ENCODE results near the gene NUAK1. TPM values are rescaled to one million over a fixed set of nuclear protein-coding genes. Genes with fewer than 3 reads are reported as not detected.

The NUAK1 gene
- total and polyA plus RNA-seq, 2 donors (not counting 1 experiment from before 2014, with no cell fraction given) = 5.1 to 20.7 TPM

GRCh38 chr12:106141452-106141851 is 2.7 kb upstream of the NUAK1 start:
- H3K4me3 ChIP-seq (replicated peaks in 1 of 4; ENCODE audit: control extremely low read depth in 1 of 4, insufficient read depth in 1 of 4, low read depth in 3 of 4, low read length in 4 of 4) = no peak overlapping the region
- peak in 1 of 2 donors; percentile 47 for DNase-seq (ENCODE audit: low read depth in 2 of 2)
- no peak overlapping the region for H3K9ac ChIP-seq (ENCODE audit: insufficient read depth, low read length)
- no peaks in the 10 kb centered on the region for H3K36me3 ChIP-seq (ENCODE audit: control insufficient read depth, insufficient read depth, low read length)
- no peaks in the 10 kb centered on the region for H3K9me3 ChIP-seq (ENCODE audit: control insufficient read depth, insufficient read depth, low read depth, low read length)
- H3K27me3 ChIP-seq (ENCODE audit: control insufficient read depth, insufficient read depth, low read length) = no peaks in the 10 kb centered on the region
- peaks cover 5% of the 10 kb centered on the region for H3K79me2 ChIP-seq (ENCODE audit: control insufficient read depth, insufficient read depth, low read length)
- H3K4me2 ChIP-seq (ENCODE audit: extremely low read depth, insufficient read depth, low read length) = no peak overlapping the region
- no peaks in the 10 kb centered on the region for H4K20me1 ChIP-seq (ENCODE audit: control insufficient read depth, extremely low read depth, insufficient read depth, low read length)
- H3K4me1 ChIP-seq (ENCODE audit: control insufficient read depth, extremely low read depth, insufficient read depth, low read length) = peaks cover 8% of the 10 kb centered on the region
- TF ChIP-seq EZH2 (IDR thresholded peaks at IDR 0.05; ENCODE audit: low read length, missing control alignments) = no peak
- no peak for TF ChIP-seq CTCF (conservative IDR thresholded peaks at IDR 0.05 in 1 of 2, IDR thresholded peaks at IDR 0.05 in 1 of 2; ENCODE audit: low read depth in 1 of 2, low read length in 2 of 2)
- H3K27ac ChIP-seq (ENCODE audit: insufficient read depth, low read length) = no peak overlapping the region
- no peak overlapping the region for H2AFZ ChIP-seq (ENCODE audit: low read length)

- TF ChIP-seq EZH2 (IDR thresholded peaks at IDR 0.05; ENCODE audit: low read length, missing control alignments) (no peak), CTCF (conservative IDR thresholded peaks at IDR 0.05 in 1 of 2, IDR thresholded peaks at IDR 0.05 in 1 of 2; ENCODE audit: low read depth in 1 of 2, low read length in 2 of 2) (no peak)
- H3K9ac ChIP-seq (ENCODE audit: insufficient read depth, low read length) = no peak overlapping the region
- H2AFZ ChIP-seq (ENCODE audit: low read length) = no peak overlapping the region
- peaks cover 9% of the 10 kb centered on the region for H3K4me1 ChIP-seq (ENCODE audit: control insufficient read depth, extremely low read depth, insufficient read depth, low read length)
- peaks cover 5% of the 10 kb centered on the region for H3K79me2 ChIP-seq (ENCODE audit: control insufficient read depth, insufficient read depth, low read length)
- H3K36me3 ChIP-seq (ENCODE audit: control insufficient read depth, insufficient read depth, low read length) = no peaks in the 10 kb centered on the region
- H3K4me2 ChIP-seq (ENCODE audit: extremely low read depth, insufficient read depth, low read length) = no peak overlapping the region
- H3K27ac ChIP-seq (ENCODE audit: insufficient read depth, low read length) = no peak overlapping the region
- H3K27me3 ChIP-seq (ENCODE audit: control insufficient read depth, insufficient read depth, low read length) = no peaks in the 10 kb centered on the region
- no peaks in the 10 kb centered on the region for H4K20me1 ChIP-seq (ENCODE audit: control insufficient read depth, extremely low read depth, insufficient read depth, low read length)
- no peak for DNase-seq (ENCODE audit: low read depth in 2 of 2)
- no peaks in the 10 kb centered on the region for H3K9me3 ChIP-seq (ENCODE audit: control insufficient read depth, insufficient read depth, low read depth, low read length)
- H3K4me3 ChIP-seq (replicated peaks in 1 of 4; ENCODE audit: control extremely low read depth in 1 of 4, insufficient read depth in 1 of 4, low read depth in 3 of 4, low read length in 4 of 4) = peak overlapping the region in 2 of 4 experiments; percentile 73 to 75
Measured at GRCh38 chr12:106141003-106141402, 2.2 kb upstream of the NUAK1 start.

GRCh38 chr12:106140223-106140986 is 1.7 kb upstream of the NUAK1 start:
- Histone ChIP-seq H3K9me3 (ENCODE audit: control insufficient read depth, insufficient read depth, low read depth, low read length) (no peaks in the 10 kb centered on the region), H3K27ac (ENCODE audit: insufficient read depth, low read length) (peak overlapping the region; percentile 67), H3K27me3 (ENCODE audit: control insufficient read depth, insufficient read depth, low read length) (no peaks in the 10 kb centered on the region), H4K20me1 (ENCODE audit: control insufficient read depth, extremely low read depth, insufficient read depth, low read length) (no peaks in the 10 kb centered on the region), H3K9ac (ENCODE audit: insufficient read depth, low read length) (no peak overlapping the region), H3K4me3 (replicated peaks in 1 of 4; ENCODE audit: control extremely low read depth in 1 of 4, insufficient read depth in 1 of 4, low read depth in 3 of 4, low read length in 4 of 4) (peak overlapping the region; percentile 73 to 75 (median 74)), H3K4me2 (ENCODE audit: extremely low read depth, insufficient read depth, low read length) (peak overlapping the region; percentile 84), H3K79me2 (ENCODE audit: control insufficient read depth, insufficient read depth, low read length) (peaks cover 5% of the 10 kb centered on the region), H3K4me1 (ENCODE audit: control insufficient read depth, extremely low read depth, insufficient read depth, low read length) (peaks cover 15% of the 10 kb centered on the region), H2AFZ (ENCODE audit: low read length) (no peak overlapping the region), H3K36me3 (ENCODE audit: control insufficient read depth, insufficient read depth, low read length) (no peaks in the 10 kb centered on the region)
- TF ChIP-seq CTCF (conservative IDR thresholded peaks at IDR 0.05 in 1 of 2, IDR thresholded peaks at IDR 0.05 in 1 of 2; ENCODE audit: low read depth in 1 of 2, low read length in 2 of 2) (no peak), EZH2 (IDR thresholded peaks at IDR 0.05; ENCODE audit: low read length, missing control alignments) (no peak)
- no peak for DNase-seq (ENCODE audit: low read depth in 2 of 2)
